Measurements from ENCODE around the gene KBTBD7. TPM values are rescaled to one million over a fixed set of nuclear protein-coding genes. Genes with fewer than 3 reads are reported as not detected.

KBTBD7 gene
- total and polyA plus RNA-seq, 2 of the 13 experiments (the other 11 are each of a cell fraction or from before 2014, with no cell fraction given) = 3.6 to 9.0 TPM

- CTCF ChIA-PET (ENCODE audit: low intra/inter-chr PET ratio, low total read pairs) = interaction anchor here (1.2 kb wide), 1 partner anchor 121 kb away, joined by 3 read pairs; no protein-coding TSS in a partner anchor
- H3K4me1 ChIP-seq (ENCODE audit: insufficient read depth, low read length) = peaks cover 37% of the 10 kb centered on the region
- no peak overlapping the region for H3K4me3 ChIP-seq (replicated peaks in 1 of 3; ENCODE audit: insufficient read depth in 1 of 3, low read depth in 2 of 3, low read length in 3 of 3)
- H3K27me3 ChIP-seq (ENCODE audit: control insufficient read depth in 1 of 2, insufficient read depth in 2 of 2, low read length in 2 of 2) = no peaks in the 10 kb centered on the region; a peak in 1 of 5 replicates
- ATAC-seq (no peak), DNase-seq (ENCODE audit: low spot score) (peak; percentile 16), FAIRE-seq (no peak)
- no peak overlapping the region for H3K9ac ChIP-seq (ENCODE audit: insufficient read depth, low read depth, low read length)
- in situ Hi-C loops (cut with HindIII; ENCODE audit: extremely low pct_ligation_motif_present, low pct_unique_long_range_greater_than_20kb) = loop anchor here (10.0 kb wide), 1 partner anchor 132 kb away; the partner anchor contains the start of gene WBP4
- no TSS peak for BruUV-seq (replicated peaks)
- TF ChIP-seq TBL1XR1 (IDR thresholded peaks at IDR 0.05; ENCODE audit: borderline replicate concordance, low read length, partially characterized antibody) = no peak
- peak; percentile 54 for TF ChIP-seq STAG1 (CRISPR knock-in tag; IDR thresholded peaks at IDR 0.05)
- TF ChIP-seq CTCF (CRISPR knock-in tag; IDR thresholded peaks at IDR 0.05) = peak; percentile 45
- TF ChIP-seq THAP11 (CRISPR knock-in tag; IDR thresholded peaks at IDR 0.05) = peak; percentile 36; the same call in 1 of the 2 replicates
- TF ChIP-seq, protein P1, sequence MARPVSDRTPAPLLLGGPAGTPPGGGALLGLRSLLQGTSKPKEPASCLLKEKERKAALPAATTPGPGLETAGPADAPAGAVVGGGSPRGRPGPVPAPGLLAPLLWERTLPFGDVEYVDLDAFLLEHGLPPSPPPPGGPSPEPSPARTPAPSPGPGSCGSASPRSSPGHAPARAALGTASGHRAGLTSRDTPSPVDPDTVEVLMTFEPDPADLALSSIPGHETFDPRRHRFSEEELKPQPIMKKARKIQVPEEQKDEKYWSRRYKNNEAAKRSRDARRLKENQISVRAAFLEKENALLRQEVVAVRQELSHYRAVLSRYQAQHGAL (CRISPR knock-in tag; IDR thresholded peaks at IDR 0.05; ENCODE audit: not compliant biosample characterization) = no peak
- TF ChIP-seq ZNF629 (CRISPR knock-in tag; conservative IDR thresholded peaks at IDR 0.05) = 0 out of 2 replicates have a peak, but pooled peaks have one; percentile 16
- intact Hi-C loops (cut with micrococcal nuclease; ENCODE audit: unreplicated experiment) = loop anchor here (10.0 kb wide), 1 partner anchor 122 kb away; no protein-coding TSS in a partner anchor
- no peaks in the 10 kb centered on the region for H3K9me3 ChIP-seq (ENCODE audit: low read length)
- POLR2A ChIA-PET = interaction anchor here (0.8 kb wide), 1 partner anchor 89 kb away, joined by 3 read pairs; no protein-coding TSS in a partner anchor
- H3K4me2 ChIP-seq (ENCODE audit: low read depth, low read length) = no peak overlapping the region
- H2AFZ ChIP-seq (ENCODE audit: low read length) = no peak overlapping the region
- H3K36me3 ChIP-seq (replicated peaks in 1 of 2; ENCODE audit: control insufficient read depth in 1 of 2, insufficient read depth in 2 of 2, low read length in 2 of 2) = no peaks in the 10 kb centered on the region
- no peak overlapping the region for H3K27ac ChIP-seq (ENCODE audit: extremely low read length, insufficient read depth, low read length)
- no peaks in the 10 kb centered on the region for H4K20me1 ChIP-seq (ENCODE audit: insufficient read depth, low read length)
- peaks cover 21% of the 10 kb centered on the region for H3K79me2 ChIP-seq (ENCODE audit: insufficient read depth, low read length)
- WGBS (ENCODE audit: low lambda C conversion rate) = 41% methylated on average over 2 of the region's 2 CpGs
Observed at GRCh38 chr13:41196620-41197019, 2.3 kb upstream of the KBTBD7 start.
